HG03469 (cell line): Measurements from ENCODE around the gene NRDC.
A peak's percentile ranks its signal among the peaks of the same experiment; 100 is the strongest.

Source experiments
- ATAC-seq: cut with Tn5 transposase; IDR thresholded peaks from one replicate; pipeline ENCODE4 v1.9.1; 2021; ENCODE audit warnings: mild to moderate bottlenecking, moderate library complexity, moderate number of reproducible peaks; ENCODE audit not compliant: unreplicated experiment

Gene NRDC

DNA sequence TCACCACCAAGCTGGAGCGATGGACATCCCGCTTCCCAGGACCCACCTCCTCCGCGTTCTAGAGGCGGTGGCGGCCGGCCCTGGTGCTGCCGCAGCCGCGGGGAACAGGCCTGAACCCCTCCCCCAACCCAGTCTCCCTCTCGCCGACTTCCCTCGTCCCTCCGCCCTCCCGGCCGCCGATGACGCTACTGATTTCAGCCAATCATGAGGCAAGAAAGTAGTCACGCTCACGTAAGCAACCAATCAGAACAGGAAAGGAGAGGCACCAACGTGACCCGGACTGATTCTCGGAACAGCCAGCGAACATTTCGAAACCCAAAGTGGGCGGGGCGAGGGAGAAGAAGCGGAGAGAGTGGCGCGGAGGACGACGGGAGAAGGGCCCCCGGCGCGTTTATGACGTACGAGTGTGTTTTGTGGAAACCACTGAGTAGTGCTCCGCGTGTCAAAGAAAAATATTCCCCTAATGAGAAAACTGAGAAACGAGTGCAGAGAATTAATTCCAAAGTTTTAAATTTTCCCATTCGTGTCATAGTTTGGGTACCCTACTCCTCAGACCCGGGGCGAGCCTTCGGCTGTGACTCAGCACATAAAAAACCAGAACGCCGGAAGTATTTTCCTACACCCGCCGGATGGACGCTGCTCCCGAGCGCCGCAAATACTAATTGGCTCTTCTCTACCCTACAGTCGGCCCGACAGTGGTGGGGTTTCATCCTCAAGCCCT is at the start of gene NRDC:
NRDC (minus strand) TSS at position 112 of the 721 bp plus-strand sequence. CDS start 112 bp downstream, outside the sequence.
- peak; percentile 86 for ATAC-seq

DNA sequence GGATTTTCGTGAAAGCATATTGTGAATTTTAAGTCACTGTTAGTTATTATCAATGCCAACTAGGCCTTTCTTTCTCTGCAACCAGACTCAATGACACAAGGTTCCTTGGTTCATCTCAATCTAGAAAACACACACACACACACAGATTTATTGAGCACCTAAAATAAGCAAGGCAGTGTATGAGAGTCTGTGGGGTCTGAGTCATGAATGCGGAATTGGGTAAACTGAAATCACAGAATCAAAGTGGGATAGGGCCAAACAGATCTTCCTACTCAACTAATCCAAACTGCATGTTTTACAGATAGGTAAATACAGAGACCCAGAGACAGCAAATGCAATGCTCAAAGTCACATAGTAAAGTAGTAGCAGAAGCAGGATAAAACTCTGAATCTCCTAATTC is 48.5 kb upstream of the NRDC start:
- ATAC-seq, result no peak

DNA sequence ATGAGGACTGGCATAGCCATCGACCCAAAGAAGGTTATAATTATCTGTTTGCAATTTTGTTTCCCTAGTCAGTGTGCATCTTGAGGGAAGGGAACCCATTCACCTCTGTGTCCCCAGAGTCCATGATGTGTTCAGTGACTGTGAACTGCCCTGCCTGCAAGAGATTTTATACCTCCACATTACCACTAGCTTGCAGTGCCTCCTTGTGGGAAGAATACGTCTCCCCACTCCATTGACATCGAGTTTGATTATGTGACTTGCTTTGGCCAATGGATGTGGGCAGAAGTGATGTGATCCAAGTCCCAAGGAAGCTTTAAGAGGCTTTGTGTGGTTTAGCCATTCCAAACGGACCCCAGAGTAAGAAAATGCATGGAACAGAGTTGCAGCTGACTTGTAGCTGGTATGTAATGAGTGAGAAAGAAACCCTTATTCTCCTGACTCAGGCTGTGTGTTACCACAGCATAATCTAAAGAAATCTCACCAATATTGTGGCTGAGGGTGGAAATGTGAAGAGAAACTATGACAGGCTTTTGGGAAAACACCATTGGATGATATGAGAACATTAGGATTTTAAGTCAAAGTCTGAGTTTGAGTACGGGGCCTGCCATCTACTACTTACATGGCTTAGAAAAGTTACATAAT is 47.8 kb upstream of the NRDC start:
- ATAC-seq, result no peak

GRCh38 chr1:51924455-51924854 is 45.9 kb upstream of the NRDC start:
- no peak for ATAC-seq

- no peak for ATAC-seq
Measured at GRCh38 chr1:51922040-51922439, 43.5 kb upstream of the NRDC start.

DNA sequence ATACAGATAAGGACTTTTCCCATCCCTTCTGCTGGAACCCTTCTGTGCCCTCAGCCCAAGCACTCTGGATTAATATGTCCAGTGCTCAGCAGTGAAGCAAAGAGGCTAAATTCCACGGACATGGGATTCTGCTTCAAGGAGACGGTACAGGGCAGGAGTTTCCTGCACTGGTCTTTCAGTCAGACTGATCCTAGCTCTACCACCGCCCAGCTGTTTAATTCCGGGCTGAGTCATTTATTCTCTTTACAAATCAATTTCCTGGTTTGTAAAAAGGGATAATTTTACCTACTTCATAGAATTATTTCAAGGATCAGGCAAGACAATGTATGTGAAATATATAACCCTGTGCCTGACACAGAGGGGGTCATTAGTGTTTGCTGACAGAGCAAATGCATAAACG is 41.6 kb upstream of the NRDC start:
- ATAC-seq, result no peak

DNA sequence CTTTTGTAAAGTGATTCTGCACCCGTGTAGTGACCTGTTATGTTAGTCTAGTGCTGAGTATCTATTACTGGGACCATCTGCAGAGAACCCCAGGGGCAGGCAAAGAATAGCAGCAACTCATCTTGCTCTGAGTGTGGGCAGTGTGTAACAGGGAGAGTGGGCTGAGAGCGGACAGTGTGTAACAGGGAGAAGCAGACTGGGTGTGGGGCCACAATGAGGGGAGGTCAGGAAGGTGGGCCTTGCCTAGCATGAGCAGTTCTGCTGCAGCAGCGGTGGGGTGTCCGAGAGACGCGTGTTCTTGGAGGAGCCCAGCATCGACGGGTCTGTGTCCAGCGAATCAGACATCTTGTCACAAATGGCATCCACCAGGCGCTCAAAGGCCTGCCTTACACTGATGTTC is 41.2 kb upstream of the NRDC start:
- no peak for ATAC-seq

DNA sequence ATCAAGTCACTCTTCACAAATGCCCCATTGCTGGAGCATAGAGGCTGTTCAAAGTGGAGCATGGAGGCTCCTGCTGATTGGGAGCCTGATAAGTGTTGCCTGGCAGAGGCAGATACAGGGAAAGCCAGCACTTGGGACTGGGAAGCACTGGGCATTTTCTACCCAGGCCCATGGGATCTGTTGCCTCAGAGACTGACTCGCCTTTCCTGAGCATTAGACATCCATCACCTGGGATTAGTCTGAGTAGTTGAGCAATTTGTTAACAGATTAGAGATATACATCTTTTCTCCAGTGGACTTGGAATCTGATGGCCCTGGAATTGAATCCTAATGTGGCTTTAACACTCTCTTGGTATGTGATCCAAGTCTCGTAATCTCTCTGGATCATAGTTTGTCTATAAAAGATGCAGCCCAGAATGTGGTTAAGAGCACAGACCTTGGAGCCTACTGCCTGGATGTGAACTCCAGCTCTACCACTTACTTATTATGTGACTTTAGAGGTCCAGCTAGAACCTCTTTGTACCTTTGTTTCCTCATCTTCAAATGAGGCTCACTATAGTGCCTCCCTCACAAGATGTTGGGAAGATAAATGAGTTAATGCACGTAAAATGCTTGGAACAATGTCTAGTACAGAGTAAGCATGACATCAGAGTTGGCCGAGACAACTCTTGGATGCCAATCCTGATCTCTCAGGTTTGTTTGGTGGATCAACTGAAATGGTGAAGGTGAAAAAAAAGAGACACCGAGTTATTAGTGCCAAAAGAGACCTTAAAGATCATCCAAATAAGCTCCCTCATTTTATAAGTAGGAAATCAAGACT is 38.3 kb upstream of the NRDC start:
- ATAC-seq, result no peak

- no peak for ATAC-seq
Measured at GRCh38 chr1:51915951-51916350, 37.4 kb upstream of the NRDC start.

DNA sequence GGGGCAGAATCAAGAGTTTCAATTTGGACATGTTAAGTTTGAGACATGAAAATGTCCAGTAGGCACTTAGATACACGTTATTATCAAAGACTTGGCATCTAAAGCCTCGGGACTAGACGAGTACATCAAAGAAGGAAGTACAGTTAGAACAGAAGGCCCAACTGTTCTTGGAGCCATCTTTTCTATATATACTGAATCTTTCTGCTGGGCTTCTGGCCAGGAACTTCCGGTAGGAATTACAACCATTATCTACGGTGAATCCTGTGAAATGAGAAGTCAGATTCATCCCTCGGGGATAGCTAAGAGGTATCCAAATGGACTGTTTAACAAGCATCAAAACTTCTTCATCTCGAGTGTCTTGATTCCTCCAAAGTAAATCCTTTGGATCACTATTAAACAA is 34.4 kb upstream of the NRDC start:
- no peak for ATAC-seq

DNA sequence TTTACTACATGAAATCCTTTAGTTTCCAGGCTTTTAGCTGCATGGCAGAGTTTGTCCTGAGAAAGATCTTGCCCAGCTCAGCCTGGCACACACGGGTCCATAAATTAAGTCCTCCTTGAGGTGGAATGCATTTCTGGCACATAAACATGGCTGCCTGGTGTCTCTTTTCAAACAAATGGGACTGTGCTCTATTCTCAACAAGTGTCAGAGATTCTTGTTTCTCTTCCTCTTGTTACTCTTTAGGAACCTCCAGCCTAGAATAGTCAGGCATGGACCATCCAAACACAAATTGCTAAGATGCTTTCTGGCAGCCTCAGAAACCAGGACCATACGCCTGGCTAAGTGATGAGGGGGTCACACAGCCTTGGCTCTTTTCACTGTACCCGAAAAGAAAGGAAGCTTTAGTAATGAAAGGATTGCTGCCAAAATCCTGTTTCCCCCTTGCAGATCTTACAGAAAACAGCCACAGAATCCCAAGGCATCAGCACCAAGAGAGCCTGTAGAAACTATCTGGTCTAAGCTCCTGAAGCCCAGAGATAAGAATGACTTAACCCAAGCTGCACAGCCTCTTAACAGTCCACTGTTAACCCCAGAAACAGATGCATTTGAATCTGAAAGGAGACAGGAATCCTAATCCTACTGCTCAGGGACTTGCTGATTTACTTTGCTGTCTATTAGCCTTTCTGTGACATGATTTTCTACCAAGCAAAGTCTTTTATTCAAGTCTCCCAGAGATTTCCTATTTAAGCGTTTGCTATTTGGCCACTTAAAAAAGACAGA is 31.9 kb upstream of the NRDC start:
- ATAC-seq, result no peak

DNA sequence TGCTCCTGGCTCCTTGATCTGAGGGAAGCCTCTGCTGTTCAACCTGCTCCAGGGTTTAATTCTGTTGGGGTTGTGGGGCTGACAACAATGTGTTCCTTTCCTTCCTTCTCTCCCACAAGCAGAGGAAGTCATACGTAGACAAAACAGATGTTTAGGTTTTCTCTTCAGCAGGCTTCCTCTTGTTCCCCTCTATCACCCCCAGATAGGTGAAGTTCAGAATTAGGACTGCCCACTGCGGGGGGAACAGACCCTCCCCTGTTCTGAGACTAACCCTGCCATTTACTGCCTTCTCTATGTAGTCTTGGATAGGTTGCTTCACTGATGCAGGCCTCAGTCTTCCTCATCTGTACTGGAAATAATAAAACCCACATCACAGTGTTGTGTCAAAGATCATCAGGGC is 30.0 kb upstream of the NRDC start:
- ATAC-seq, result no peak

GRCh38 chr1:51907079-51907702 is 28.7 kb upstream of the NRDC start:
- ATAC-seq, result no peak

DNA sequence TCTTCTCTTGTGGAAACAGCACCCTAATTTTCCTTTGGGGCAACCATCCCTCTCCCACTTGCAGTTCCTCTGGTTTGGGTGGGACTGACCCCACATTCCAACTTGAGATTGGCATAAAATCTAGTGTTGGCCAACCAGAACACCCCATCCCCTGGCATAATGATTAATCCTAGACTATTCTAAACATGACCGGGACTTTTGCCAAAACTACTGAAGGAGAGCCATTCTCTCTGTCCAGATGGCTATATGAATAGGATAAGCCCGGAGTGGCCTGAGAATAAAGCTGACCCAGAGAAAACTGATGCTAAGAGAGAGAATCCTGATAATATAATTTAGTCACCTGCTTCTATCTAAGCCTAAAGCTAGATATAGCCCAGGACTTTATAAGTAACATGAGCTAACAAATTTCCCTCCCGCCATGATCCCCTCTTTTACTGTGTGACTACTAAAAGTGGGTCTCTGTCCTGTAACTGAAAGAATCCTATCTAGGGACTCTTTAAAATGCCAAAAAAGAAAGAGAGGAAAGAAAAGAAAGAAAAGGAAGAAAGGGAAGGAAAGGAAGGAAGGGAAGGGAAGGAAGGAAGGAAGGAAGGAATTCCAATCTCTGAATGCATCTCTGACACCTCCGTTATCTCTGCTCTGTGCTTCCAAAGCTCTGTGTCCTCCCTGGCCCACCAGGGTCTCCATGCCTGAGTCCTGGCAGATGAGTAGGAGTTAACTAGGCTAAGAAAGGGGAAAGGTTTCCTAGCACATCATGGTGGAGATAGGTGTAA is 28.0 kb upstream of the NRDC start:
- no peak for ATAC-seq

- ATAC-seq, result no peak
Measured at GRCh38 chr1:51902456-51902855, 23.9 kb upstream of the NRDC start.

GRCh38 chr1:51901151-51901550 is 22.6 kb upstream of the NRDC start:
- ATAC-seq, result no peak

GRCh38 chr1:51899022-51899421 is 20.5 kb upstream of the NRDC start:
- no peak for ATAC-seq

- no peak for ATAC-seq
Measured at GRCh38 chr1:51898090-51898734, 19.7 kb upstream of the NRDC start.

GRCh38 chr1:51897699-51898031 is 19.1 kb upstream of the NRDC start:
- no peak for ATAC-seq
